ENCODE results near the gene GALT.

GALT gene

DNA sequence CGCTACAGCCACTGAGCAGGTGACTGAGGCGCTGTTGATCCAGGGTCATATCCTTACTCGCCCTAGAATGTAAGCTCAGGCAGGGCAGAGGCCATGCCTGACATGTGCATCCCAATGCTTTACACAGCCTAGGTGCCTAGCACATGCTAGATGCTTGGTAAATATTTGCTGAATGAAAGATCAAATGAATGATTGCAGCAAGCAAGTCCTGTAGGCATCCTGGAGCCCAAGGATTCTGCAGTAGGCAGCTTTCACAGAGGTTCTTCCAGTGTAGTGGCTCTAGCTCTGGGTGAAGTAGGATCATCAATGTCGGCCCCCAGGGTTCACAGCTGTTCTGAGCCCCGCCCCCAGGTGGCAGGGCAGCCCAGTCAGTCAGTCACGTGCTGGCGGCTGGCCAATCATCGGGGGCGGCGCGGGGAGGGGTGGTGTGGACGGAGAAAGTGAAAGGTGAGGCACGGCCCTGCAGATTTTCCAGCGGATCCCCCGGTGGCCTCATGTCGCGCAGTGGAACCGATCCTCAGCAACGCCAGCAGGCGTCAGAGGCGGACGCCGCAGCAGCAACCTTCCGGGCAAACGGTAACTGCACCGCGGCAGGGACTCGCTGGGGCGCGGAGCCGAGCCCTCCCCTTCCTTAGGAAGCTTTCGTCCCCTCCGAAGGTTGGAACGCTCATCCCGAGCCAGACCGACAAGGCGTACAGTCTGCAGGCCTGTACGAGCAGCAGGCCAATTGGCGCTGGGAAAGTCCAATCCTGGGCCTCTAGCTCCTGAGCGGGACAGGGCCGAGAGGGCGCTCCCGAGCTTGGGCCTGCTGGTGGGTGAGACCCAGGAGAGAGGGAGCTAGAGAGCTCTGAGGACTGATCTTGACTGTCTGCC, at the start of gene GALT:
Gene GALT, plus strand, starts transcription at position 465 of the 873 bp plus-strand sequence. Its CDS starts 30 bp downstream, at position 495.
- peak; percentile 97 for DNase-seq (ENCODE audit: low spot score)

DNA sequence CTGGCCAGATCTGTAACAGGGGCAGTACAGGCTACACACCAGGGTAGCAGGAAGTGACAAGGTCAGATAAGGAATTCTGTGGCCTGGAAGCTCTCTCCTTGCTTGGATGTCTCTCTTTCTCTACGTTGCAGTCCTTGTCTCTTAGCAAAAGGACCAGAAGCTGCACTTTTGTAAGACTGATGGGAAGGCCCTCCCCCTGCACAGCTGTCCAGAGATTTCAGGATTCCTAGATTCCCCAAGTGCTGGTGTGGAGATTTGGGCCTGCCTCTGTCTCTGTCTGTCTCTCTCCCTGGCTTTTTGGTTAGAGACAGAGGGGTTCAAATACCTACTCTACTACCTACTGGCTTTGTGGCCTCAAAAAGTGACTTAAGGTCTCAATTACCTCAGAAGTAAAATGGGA, 46.9 kb upstream of the GALT start:
- DNase-seq (ENCODE audit: low spot score): no peak

DNA sequence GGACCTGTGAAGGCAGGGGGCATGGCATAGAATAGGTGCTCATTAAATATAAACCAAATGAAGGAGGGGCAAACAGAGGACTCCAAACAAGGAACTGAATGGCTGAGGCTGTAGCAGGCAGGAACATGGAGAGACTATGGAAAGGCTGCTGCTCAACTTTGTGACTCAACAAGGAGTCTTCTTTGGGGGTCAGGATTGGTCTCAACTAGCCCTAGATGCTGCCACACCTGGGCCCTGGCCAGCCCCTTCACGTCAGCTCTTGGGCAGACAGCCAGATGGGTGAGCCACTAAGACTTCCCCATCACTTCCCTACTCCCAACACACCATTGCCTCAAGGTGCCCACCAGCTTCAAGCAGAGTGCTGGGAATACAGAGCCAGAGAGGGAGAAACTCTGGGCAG, 45.6 kb upstream of the GALT start:
- no peak for DNase-seq (ENCODE audit: low spot score)

DNA sequence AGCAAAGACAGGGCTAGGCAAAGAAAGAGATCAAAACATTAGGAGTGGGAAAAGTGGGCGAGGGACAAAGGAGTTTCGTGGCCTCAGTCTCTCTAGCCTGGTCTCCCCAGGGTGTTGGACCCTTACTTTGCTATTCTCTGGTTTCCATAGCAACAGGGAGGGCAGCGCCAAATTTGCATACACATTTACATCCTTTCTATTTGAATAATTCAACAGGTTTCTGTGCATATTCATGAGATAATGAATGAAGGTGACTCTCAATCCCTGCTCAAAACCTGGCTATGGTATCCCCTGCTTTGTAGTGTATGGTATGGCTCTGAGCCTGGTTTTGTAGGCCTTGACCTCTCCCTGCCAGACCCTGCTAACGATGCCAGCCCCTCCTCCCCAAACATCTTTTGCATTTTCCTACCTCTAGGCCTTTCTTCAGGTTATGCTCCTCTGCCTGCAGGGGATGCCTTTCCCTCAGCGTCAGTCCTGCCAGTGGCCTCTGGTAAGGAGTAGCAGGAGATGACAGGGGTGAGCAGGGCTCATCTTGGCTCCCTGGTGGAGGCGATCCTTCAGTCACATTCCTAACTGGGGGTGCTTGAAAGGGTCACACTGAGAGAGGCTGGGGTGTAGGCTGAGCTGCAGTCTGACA, 44.4 kb upstream of the GALT start:
- DNase-seq (ENCODE audit: low spot score): no peak

DNA sequence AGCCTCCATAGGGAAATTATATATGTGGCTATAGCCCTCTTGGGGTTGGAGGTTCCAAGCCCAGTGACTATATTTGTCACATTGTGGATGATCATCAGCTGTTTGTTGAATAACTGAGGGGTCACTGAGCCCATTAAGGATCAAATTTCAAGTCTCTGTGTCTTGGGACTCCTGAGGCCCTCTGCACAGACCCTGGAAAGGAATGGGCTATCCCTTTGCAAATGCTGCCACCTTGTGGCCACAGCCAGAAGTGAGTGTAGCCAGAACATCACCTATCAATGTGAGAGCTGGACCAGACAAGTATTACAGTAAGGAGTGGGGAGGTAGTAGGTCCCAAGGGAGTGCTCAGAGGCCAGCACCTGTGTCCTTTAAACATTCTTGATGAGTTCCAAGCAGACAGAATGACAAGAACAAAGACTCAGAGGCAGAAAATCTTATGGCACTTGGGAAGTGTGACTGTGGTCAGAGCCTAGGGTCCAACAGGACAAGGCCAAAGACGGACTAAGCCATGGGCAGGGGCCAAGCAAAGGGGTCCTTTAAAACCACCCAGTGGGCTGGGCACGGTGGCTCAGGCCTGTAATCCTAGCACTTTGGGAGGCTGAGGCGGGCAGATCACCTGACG, 42.8 kb upstream of the GALT start:
- peak; percentile 85 for DNase-seq (ENCODE audit: low spot score)

DNA sequence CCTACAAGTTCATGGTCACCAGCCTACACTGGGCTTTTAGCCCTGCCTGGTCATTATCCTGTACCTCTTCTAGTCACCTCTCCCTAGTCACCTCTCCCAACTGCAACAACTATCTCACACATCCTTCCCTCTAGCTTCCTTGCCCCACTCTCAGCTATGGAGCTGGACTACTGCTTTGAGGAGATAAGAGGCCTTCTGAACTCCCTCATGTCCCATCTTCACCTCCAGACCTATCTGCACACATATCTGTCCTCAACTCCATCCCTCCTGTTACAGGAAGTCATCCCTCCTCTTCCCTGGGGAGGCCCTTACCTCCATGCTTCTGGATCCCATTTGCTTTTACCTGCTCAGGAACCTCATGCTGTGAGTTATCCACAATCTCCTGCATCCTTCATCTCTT, 40.3 kb upstream of the GALT start:
- no peak for DNase-seq (ENCODE audit: low spot score)

DNA sequence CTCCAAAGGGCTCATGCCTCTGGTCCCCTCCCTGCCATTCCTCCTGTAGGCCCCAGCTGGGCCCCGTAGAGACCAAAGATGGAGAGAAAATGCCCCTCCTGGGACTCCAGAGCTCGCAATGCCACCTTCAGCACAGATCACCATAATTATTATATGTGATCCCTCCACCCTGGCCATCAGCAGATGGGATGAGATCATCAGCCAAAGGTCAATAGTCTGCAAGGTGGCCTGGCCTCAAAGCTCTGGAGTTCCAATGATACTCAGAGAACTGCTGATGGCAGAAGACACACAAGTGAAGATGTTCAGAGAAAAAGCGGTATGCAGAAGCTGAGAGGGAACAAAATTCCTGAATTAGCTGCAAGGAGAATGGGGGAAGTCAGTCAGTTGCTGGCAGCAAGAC, 39.6 kb upstream of the GALT start:
- DNase-seq (ENCODE audit: low spot score): no peak

DNA sequence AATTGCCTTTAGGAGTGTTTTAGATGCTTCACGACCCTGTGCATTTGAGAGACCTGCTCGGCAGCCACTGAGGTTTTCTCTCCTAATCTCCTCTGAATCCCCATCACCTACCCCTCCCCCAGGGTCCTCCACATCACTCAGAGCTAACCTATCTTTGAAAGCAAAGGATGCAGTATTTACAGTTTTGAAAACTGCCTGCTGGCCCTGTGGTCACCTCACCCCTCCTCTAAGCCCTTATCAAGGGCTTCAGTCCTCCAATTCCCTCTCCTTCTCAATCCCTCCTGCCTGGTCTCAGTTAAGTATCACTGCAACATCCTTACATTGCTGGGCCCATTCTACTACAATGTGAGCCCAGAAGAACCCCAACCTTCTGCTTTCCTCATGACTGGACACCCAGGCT, 39.1 kb upstream of the GALT start:
- no peak for DNase-seq (ENCODE audit: low spot score)

DNA sequence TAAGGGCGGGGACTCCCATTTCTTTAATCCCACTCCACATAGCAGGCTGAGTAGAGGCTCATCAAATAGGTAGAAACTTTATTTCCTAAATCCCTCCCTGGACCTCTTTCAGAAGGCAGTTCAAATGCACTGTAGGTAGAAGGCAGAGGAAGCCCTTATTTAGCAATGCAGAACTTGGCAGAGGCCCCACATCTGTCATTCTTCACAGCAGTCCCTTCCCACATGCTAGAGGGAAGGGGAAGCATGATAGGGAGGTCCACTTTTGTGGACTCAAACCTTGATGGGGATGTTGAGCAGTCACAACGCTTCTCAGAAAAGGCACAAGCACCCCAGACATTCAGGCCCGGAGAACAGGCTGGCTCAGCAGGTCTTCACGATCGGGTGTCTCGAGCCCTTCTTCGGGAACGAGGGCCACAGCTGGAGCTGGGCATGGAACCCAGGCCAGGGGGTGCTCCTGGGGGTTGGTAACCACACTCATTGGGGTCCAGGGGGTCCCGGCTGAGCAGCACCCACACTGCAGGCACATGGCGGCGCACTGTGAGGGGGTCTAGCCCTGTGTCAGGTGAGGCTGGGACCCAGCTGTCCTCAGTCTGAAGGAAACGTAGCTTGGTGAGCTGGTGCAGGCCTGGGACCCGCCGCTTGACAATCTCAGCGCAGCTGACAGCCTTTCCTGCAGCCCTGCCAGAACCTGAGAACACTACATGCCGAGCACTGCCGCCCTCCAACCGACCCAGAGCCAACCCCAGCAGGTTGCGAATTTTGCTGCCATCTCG, 35.9 kb upstream of the GALT start:
- no peak for DNase-seq (ENCODE audit: low spot score)

DNA sequence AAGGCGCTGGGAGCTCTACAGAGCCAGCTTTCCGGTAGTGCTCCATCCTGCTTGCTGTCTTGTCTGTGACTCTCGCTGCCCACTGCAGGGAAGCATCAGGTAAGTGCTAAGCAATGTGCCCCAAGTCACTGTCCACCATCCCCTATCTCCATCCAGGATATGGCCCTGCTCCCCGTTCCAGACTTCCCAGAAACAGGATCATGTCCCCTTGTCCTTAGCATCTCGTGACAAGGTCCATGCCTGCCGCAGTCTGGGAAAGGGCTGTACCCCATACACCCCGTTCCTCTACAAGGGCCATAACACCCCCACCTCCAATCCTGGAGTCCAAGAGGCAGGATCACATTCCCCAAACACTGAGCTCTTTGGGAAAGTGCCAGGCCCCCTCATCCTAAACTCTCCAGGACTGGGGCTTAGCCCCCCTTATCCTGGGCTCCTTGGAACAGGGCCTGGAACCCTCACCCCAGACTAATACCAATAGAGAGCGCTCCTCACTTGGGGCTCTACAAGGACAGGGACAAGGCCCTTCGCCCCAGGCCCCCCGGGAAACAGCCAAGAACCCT, 35.1 kb upstream of the GALT start:
- no peak for DNase-seq (ENCODE audit: low spot score)

DNA sequence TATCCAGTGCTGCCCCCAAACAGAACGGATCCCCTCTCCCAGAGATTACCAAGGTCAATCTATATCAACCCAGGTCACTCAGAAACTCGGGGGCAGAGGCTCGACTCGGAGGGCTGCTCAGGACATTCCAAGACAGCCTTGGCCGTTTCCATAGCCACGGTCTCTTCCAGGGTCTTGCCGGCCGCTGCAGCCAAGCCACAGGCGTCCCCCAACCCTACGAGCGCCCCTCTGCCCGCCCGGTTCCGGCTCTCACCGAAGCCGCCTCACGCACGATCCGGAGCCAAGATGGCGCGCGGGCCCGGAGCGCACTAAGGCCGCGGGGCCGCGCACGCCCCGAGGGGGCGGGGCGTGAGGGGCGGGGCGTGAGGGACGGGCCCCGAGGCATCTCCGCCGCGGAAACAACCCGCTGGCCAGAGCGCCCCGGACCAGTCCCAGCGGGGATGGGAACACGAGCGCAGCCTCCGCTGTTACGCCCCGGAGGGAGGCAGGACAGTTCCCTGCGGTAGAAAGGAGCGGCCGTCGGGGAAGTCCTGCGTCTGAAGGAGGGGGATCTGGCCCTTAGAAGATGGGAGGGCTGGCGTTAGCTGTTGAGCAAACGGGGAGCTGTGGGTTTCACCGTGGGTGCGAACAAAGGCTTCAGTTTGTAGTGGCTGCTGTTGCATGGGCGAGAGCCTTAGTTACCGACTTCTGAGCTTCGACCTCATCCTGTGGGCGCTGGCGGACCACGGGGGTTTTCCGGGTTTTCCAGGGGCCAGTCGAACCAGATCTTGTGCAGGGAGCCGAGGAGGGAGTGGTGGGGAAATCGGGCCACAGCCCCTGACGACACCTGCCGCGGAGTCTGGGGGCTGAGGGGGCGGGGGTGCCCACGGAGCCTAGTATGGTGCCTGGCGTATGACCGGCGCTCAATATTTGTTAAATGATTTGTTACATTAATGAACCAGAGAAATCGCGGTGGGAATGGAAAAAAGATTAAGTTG, 34.4 kb upstream of the GALT start, which contains the start of gene RPP25L:
Gene RPP25L, minus strand, starts transcription at position 287 of the 977 bp plus-strand sequence. CDS start 801 bp downstream, outside the sequence.
- peak; percentile 82 for DNase-seq (ENCODE audit: low spot score)

DNA sequence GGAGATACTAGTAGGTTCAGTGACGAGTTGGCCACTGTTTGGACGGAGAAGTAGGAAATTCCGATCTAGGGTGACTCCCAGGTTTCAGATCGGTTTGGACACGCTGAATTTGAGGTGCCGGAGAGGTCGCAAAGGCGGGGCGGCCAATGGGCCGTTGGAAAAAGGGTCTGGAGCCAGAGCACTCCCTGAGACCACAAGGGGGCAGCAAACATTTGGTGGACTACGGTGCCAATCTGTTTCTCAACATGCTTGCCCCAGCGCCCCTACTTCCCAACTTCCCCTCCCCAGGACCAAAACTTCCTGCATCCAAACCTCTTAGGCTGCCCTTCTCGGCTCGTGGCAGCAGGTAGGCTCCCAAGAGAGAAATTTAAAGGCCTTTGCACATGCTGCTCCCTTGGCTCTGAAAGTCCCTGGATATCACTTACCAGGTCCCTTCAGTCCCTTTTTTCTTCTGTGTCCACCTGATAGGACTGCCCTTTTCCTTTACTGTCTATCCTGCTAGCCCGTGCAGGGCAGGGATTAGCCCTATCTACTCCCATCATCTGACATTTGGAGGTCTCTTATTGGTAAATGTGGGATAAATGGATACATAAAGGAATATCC, 33.6 kb upstream of the GALT start:
- DNase-seq (ENCODE audit: low spot score): peak; percentile 78

DNA sequence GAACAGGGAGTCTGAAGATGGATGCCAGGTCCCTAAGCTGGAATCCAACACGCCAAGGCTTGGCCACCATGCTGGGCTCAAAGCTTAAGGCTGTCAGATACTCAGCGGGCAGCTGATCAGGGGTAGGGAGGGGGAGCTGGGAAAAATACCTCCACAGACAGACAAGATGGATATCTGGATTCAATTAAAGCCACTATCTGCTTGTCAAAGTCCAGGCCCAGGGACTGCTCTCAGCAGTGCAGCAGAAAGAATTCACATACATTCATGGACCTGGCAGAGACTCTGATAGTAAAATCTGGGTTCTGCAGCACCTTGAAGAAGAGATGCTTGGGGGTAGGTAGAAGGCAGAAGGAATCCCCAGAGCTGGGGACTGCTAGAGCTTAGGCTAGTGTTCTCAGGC, 31.3 kb upstream of the GALT start:
- no peak for DNase-seq (ENCODE audit: low spot score)

DNA sequence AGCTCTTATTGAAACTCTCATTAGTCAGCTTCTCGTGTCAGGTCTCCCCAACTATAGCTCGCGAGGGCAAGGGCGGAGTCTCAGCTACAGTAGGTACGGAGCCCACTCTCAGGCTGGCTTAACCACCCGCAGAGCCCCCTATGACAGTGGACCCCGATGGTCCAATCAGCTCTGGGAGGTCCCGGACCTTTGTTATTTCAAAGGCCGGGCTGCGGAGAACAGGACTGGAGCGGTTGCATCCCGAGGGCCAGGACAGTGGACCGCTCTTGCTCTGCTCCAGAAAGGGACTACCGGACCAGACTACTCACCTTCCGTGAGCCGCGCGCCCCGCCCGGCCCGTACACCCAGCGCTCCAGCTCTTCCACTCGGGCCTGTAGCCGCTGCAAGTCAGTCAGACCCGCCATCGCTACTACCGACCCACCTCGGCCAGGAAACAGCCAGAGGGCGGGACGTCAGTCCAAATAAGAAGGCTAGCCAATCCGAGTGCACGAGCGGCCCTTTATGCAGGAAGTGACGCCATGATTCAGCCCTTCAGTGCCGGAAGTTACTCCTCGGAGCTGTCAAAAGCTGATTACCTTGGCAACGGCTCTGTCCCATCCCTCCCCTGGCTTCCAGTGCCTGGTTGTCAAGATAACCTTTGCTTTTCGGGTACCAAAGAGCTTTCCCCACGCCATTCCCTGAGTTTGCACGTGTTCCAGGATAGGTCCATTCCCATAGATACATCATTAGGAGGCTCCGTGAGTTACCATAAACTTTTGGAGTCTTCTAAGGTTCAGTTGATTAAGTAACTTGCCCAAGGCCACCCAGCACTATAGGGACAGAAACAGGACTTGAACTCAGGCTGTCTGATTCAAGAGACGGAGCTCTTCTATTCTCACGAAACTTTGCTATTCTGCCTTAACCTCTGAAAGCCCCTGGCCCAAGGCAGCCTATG, 26.1 kb upstream of the GALT start, which contains the start of gene DCTN3:
Gene DCTN3, minus strand, starts transcription at position 435 of the 934 bp plus-strand sequence. Its CDS starts 31 bp downstream, at position 404.
- DNase-seq (ENCODE audit: low spot score): peak; percentile 95

DNA sequence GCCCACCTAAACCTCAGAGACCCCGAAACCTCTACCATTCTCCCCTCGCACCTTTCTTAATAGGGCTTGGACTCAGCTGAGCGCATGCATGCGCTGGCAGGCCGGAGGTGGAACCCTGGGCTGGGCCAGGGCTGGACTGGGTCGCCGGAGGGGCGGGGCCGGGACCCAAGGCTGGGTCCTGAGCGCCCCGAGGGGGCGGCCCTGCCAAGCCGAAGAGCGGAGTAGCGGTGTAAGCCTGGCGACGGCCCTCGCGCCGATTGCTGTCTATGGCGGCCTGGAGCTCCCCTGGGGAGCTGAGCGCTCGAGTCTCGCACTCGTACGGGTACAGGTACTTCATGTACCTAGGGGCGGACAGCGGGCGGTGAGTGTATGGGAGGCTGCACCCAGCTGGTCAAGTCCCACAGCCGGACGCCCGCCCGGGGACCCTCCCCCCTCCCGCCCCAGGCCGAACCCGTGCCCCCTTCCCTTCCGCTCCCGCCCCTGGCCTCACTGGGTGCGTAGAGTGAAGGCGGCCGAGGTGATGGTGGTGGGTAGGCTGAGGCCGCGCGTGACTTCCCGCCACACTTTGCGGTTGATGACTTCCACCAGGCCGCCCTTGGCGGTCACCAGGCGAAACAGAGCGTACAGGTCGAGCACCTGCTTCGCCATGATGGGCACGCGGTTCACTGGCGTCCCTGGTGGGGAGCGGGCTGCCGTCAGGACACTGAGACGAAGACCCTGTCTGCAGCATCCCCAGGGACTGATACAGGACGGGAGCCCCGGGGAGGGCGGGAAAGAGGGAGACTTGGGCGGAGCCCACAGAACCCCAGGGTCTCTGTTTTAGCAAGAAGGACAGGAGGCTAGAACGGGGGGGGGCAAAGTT, 22.9 kb upstream of the GALT start:
- no peak for DNase-seq (ENCODE audit: low spot score)

DNA sequence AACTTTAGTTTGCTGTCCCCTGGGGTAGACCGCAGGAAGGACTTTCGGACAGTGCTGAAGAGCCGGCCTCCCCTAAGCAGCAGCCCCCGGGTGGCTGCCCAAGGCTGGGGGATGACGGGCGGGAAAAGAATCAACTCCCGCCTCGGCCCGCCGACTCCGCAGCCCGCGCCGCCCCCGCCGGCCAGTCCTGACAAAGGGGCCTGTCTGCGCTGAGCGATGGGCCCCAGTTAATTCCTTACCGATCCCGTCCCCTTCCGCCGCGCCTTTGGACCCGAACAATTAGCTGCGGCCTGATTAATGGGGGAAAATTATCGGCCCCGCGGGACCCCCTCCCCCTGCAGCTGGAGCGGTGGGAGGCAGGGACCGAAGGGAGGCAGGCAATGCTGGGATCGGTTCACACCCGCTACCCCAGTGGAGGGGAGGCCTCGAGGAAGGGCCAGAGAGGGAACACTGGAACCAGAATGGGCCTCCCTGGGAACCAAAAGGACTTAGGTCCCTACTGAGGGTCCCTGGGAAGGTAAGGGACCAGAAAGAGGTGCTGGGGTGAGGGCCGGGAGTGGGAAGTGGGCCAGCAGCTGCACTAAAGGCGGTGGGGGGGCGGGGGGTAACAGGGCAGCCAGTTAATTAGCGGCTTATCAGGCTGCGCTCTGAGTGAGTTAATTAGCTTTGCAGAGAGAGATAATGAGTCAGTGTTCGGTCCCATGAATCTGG, 21.8 kb upstream of the GALT start:
- no peak for DNase-seq (ENCODE audit: low spot score)

DNA sequence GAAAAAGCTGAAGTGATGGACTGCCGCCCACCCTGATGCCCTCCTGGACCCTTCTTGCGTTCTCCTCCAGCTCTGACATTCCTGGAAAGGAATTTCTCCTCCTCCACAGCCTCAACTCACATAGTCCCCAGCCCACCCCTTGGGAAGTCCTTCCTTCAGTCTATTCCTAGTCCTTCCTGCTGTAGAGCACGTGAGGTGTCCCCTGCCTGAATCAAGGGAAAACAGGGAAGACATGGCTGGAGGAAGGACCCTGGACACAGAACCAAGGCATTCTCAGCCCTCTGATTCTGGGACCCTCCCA, 21.3 kb upstream of the GALT start:
- DNase-seq (ENCODE audit: low spot score): no peak
